Thoracic aorta (tissue), 2 donors: ENCODE measurements around the gene AOPEP. TPM values are rescaled to one million over a fixed set of nuclear protein-coding genes. Genes with fewer than 3 reads are reported as not detected.

Source experiments
- ATAC-seq: fragments of 150-250 bp; one replicate; pipeline ENCODE4 v1.8.0; 2017; ENCODE audit warnings: low read depth; ENCODE audit not compliant: insufficient number of reproducible peaks, low FRiP score
- DNase-seq: peaks from one replicate; pipeline ENCODE4 v3.0.0-alpha.2; 2020; ENCODE audit warnings: low spot score
- H3K27ac ChIP-seq, 2 donors: fragments of 200-600 bp; sonication (generic); 1 replicate in 1 of 2; 2 replicates in 1 of 2; pipeline ENCODE4 v1.5.1; 2016; ENCODE audit warnings: mild to moderate bottlenecking in 2 of 2, moderate library complexity in 2 of 2
- H3K27me3 ChIP-seq: fragments of 200-600 bp; sonication (generic); replicated peaks from 2 replicates; pipeline ENCODE4 v1.6.0; 2016; ENCODE audit warnings: mild to moderate bottlenecking; ENCODE audit not compliant: insufficient read depth
- H3K36me3 ChIP-seq: fragments of 200-600 bp; sonication (generic); one replicate; pipeline ENCODE4 v1.5.1; 2016
- H3K4me1 ChIP-seq, 2 donors: fragments of 200-600 bp; sonication (generic); 1 replicate in 1 of 2; 2 replicates in 1 of 2; pipeline versions ENCODE4 v1.5.1 to v1.6.0; 2016; ENCODE audit warnings: low read depth in 2 of 2, mild to moderate bottlenecking in 1 of 2; ENCODE audit not compliant: control insufficient read depth in 1 of 2
- H3K4me3 ChIP-seq: fragments of 200-600 bp; sonication (generic); 2 replicates; pipeline ENCODE4 v1.5.1; 2016; ENCODE audit warnings: mild to moderate bottlenecking
- H3K9me3 ChIP-seq: fragments of 200-600 bp; sonication (generic); 2 replicates; pipeline ENCODE4 v1.5.1; 2016
- CTCF ChIP-seq: fragments of 200-600 bp; sonication (generic); IDR thresholded peaks from one replicate; pipeline ENCODE4 v1.5.1; 2019; ENCODE audit warnings: antibody characterized with exemption
- total RNA-seq, 2 donors: library from RNA; depleted of rRNA; stranded (reverse); fragments of >200 nt; gene quantifications; one replicate each; pipeline versions ENCODE4 v1.1.0 to v1.2.3, GENCODE V29; 2016

The AOPEP gene
- total RNA-seq, 2 donors from 2014 or later = 494 to 668 TPM

- Histone ChIP-seq H3K27ac (no peak overlapping the region), H3K9me3 (no peaks in the 10 kb centered on the region), H3K4me3 (no peak overlapping the region), H3K4me1 (no peaks in the 10 kb centered on the region), H3K36me3 (peaks cover 5% of the 10 kb centered on the region), H3K27me3 (no peaks in the 10 kb centered on the region)
- no peak for TF ChIP-seq CTCF
- ATAC-seq (no peak), DNase-seq (no peak)
These were observed 33.5 kb downstream of the AOPEP start for GRCh38 chr9:94760010-94760409.

- no peaks in the 10 kb centered on the region for H3K4me1 ChIP-seq
- TF ChIP-seq CTCF = no peak
- H3K4me3 ChIP-seq = no peak overlapping the region
- no peak for ATAC-seq
- H3K27ac ChIP-seq = no peak overlapping the region
- no peaks in the 10 kb centered on the region for H3K27me3 ChIP-seq
- DNase-seq = no peak
- H3K9me3 ChIP-seq = no peaks in the 10 kb centered on the region
- peaks cover 5% of the 10 kb centered on the region for H3K36me3 ChIP-seq
These were observed 34.2 kb downstream of the AOPEP start for GRCh38 chr9:94760660-94761059.

GRCh38 chr9:94761481-94761880, 35.0 kb downstream of the AOPEP start:
- TF ChIP-seq CTCF = no peak
- ATAC-seq (no peak), DNase-seq (no peak)
- H3K27ac ChIP-seq = no peak overlapping the region
- no peak overlapping the region for H3K4me3 ChIP-seq
- no peaks in the 10 kb centered on the region for H3K27me3 ChIP-seq
- peaks cover 5% of the 10 kb centered on the region for H3K36me3 ChIP-seq
- H3K9me3 ChIP-seq = no peaks in the 10 kb centered on the region
- H3K4me1 ChIP-seq = no peaks in the 10 kb centered on the region

- no peaks in the 10 kb centered on the region for H3K36me3 ChIP-seq
- no peaks in the 10 kb centered on the region for H3K9me3 ChIP-seq
- H3K4me1 ChIP-seq = peaks cover 6 to 9% of the 10 kb centered on the region in 2 donors
- ATAC-seq = no peak
- no peak for TF ChIP-seq CTCF
- no peak for DNase-seq
- H3K27me3 ChIP-seq = no peaks in the 10 kb centered on the region
- no peak overlapping the region for H3K4me3 ChIP-seq
- H3K27ac ChIP-seq = no peak overlapping the region
These were observed 41.0 kb downstream of the AOPEP start for GRCh38 chr9:94767331-94768072.

GRCh38 chr9:94768766-94769165, 42.3 kb downstream of the AOPEP start:
- no peak for ATAC-seq
- TF ChIP-seq CTCF = no peak
- Histone ChIP-seq H3K27me3 (no peaks in the 10 kb centered on the region), H3K27ac (no peak overlapping the region), H3K36me3 (no peaks in the 10 kb centered on the region), H3K9me3 (no peaks in the 10 kb centered on the region), H3K4me1 (peaks cover 15 to 18% of the 10 kb centered on the region in 2 donors), H3K4me3 (no peak overlapping the region)
- DNase-seq = no peak
